ENCODE measurements around the gene KIAA0319L.

- TF ChIP-seq POLR2A (IDR thresholded peaks at IDR 0.05; ENCODE audit: low read length) (no peak), GATA1 (IDR thresholded peaks at IDR 0.05; ENCODE audit: low read depth, low read length) (no peak)
These were observed 25.8 kb downstream of the KIAA0319L start for GRCh38 chr1:35531368-35531767.

Data from erythroblast (primary cell).